Stimulated activated CD4-positive, alpha-beta T cell treated with anti-CD3 and anti-CD28 coated beads, Interleukin-12 subunit alpha, Interleukin-12 subunit beta, amount 100 ng/mL, for 48 hours (primary cell): ENCODE measurements around the gene PARVA.

ENCODE experiments used
- DNase-seq, 3 donors: peaks; one replicate each; pipeline ENCODE4 v3.0.0-alpha.2; 2020; ENCODE audit warnings: low read depth in 2 of 3, low spot score in 1 of 3

The PARVA gene

DNA sequence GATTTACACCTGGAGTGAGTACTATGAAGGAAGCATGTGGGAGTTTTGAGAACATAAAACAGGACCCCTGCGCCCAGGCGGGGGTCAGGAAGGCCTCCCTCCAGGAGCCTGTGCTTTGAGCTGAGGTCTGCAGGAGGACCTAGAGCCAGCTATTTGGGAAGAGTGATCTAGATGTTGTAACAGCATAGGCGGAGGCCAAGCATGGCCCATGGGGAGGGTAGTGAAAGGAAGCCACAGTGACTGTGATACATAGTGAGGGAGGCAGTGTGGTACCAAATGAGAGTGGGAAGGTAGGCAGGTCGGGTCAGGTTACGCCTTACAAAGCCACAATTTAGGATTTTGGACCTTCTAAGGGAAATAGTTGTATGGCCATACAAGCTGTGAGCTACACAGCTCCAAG lies 147.5 kb downstream of the PARVA start:
- DNase-seq: no peak

- DNase-seq: no peak
Measured at GRCh38 chr11:12525466-12526055, 148.2 kb downstream of the PARVA start.

DNA sequence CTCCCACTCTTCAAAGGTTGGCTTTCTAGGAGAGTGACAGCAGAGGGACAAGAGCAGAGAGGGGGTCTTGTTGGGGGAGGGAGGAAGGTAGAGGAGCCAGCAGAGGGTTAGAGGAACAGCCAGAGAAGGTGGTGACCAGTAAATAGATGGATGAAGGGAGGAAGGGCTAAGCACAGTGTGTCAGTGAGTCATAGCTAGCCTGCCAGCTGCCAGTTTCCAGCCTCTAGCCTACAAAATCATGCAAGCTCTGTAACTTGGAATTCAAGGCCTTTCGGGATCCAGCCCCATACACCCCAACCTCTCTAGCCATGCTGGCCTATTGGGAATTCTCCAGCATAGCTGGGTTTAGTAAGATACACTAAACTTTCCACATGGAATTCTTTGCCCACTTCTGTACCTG lies 149.4 kb downstream of the PARVA start:
- no peak for DNase-seq

DNA sequence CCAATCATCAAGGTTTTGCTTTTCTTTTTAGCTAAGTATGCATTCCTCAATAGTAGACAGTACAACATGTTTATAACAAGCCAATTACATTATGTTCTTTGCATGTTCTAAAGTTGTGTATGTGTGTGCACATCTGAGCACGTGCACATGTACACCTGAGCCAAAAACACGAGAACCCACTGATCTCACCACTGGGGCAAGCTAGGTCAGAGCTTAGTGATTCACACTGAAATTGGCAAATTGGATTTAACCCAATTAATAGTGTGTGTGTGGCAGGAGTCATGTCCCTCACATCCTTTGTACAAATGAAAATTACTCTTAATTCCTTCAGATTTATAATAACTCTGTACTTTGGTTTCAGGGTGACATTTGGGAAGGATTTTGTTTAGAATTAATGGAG lies 151.1 kb downstream of the PARVA start:
- DNase-seq: no peak

DNA sequence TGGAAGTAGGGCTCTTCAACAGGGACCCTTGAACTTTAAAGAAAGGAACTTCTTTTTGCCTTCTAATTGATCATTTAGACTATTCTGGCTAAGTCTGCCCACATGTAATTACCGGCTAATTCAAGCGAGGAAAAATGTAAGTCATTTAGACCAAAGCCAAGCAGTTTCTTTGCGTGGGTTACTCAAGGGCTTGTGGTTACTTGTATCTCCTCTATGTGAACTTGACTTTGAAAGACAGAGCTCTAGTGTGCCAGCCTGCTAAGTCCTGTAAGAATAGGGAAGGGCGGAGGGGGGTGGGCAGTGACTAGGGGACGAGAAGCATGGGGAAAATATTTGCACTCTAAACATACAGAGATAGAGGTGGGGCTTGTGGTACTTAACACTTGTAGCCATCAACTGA lies 151.7 kb downstream of the PARVA start:
- DNase-seq: no peak

DNA sequence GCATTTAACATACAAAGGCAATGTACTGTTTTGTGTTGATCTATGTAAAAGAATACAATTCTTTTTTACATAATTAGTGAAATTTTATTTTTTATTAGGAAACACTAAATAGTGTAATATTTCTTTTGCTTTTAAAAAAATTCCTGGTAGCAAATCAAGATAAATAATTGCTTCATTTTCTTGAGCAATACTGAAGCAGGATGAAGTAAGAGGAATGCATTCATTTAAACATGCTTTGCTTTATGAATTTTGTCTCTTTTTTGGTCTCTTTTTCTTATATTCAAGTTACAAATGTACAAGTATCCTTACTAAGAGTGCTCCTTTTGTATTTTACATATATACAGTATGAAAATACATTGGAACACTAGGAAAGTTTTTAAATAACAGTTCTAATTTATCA lies 152.4 kb downstream of the PARVA start:
- no peak for DNase-seq

DNA sequence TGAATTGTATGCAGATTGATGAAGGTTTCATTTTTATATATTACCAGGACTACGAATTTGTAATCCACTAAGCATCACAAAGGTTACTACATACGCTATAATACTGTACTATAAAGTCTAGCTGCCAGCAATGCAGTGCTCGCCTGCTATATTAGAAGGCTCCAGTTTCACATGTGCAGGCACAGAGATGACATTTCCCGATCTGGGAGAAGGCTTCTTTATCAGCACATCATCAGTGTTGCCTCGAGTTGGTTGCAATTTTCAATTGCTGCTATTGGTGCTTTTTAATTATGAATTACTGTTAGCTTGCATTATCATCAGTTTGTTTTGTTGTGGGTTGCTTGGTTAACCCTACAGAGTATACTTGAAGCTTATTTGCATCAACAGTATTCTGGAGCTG lies 153.6 kb downstream of the PARVA start:
- no peak for DNase-seq

DNA sequence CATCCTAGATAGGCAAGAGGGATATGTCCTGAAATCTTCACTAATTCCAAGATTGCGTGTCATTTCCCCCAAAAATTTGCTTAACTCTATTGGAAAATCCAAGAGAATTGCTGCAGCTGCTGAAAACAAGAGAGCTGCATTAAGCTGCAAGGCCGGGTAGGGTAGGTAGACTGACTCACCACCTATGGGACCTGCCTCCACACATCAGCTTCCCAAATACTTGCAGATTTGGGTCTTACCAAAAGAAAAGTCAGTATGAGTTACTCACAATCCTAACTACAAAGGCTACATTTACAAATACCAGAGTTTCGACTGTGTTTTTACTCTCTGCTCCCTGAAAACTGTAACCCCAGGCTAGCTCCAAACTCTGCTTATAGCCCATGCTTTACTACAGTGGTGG lies 154.3 kb downstream of the PARVA start:
- no peak for DNase-seq

DNA sequence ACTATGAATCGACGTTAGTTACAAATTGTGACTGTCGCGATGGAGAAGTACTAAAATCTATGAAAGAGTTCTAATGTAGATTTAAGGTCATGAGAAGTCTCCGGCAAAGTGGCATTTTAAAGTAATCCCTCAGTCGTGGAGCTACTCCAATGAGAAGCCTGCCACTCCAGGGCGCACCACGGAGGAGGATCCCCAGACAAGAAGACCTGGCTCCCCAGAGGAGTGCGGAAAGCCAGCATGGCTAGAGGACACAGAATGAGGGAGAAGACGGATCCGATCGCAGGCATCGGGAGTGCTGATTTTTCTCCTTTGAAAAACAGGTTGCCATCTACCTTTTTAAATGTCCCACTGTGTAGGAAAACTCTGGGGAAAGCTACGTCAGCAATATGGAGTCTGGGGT lies 155.2 kb downstream of the PARVA start:
- no peak for DNase-seq

GRCh38 chr11:12534549-12534948 lies 157.2 kb downstream of the PARVA start:
- DNase-seq: no peak

DNA sequence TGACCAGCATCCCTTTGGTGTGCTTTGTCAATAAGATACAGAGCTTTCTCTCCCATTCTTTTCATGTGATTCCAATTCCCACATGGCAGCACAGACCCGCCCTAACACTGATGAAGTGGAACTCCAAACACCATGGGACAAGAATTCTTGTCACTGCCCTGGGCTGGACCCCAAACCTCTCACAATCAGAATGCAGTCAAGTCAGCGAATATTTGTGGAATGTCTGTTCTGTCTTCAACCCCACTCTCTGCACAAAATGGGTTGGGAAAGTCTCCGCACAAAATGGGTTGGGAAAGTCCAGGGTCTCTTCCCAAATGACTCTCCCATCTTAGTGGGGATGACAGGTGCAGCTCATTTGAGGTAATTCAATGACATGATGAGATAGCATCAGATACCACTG lies 157.9 kb downstream of the PARVA start:
- DNase-seq: no peak

GRCh38 chr11:12536566-12536965 lies 159.2 kb downstream of the PARVA start:
- DNase-seq: no peak

DNA sequence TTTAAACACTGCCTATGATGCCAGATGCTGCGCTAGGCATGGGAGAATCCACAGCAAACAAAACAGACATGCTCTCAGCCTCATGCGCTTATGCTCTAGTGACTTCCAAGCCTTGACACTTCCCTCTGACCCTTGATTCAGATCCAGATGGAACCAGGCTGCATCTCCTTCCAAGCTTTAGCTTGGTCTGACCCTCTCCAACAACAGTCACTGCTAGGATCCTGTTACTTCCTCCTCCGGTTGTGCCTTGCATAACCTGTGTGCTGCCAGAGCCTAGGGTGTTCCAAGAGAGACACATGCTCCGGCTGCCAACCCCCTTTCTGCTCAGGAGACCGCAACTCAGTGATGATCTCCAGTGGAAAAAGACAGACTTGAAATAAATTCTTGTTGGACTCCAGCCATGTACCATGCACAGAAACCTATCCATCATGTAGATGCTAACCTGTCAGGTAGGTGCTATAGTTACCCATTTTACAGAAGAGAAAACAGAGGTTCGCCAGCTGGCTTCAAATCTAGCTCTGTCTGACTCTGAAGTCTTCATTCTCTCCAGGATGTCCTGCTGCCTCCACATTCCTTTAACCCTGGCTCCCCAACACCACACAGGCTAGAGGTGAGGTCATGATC lies 160.5 kb downstream of the PARVA start:
- no peak for DNase-seq

GRCh38 chr11:12538889-12539421 lies 161.6 kb downstream of the PARVA start:
- DNase-seq: no peak

DNA sequence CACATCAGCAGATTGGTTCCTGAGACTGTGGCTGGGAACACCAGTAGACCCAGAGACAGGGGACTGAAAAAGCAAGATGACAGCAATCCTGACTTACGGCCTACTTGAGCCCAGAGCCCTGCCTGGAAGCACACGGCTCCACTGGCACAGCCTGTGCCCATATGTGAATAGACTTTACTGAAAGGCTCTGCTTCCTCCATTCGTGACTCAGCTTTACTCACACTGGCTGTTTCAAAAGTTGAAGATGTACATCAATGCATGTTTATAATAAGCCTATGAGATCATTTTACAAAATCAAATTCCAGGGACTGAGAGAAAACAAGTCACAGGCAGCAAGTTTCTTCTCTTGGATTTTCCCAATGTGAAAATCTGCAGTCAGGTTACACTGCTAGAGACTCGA lies 162.2 kb downstream of the PARVA start:
- no peak for DNase-seq

DNA sequence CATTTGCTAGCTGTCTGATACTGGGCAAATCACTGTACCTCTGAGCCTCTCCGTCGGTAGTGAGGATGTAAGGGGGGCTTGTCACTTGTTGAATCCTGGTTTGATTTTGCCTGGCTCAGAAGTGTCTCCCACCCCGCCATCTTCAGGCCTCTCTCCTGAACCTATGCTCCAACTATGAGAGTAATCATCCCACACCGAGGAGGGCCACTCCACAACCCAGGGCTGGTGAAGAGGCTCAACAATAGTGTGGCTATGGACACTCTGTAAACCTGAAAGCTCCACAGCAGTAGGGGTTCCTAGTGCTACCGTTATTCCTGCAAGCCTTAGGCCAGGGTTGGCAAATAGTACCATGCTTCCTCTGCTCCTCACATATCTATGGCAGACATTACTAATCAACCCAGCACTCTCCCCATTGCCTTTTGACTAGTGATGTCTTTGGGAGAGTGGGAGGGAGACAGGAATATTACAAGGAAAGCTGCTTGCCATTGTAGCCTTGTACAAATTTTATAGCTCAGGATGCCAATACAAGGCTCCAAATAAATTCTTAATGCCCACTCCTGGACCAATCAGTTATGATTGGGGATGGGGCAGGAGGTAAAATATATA lies 162.8 kb downstream of the PARVA start:
- DNase-seq: no peak

- DNase-seq: no peak
Measured at GRCh38 chr11:12540913-12541582, 163.7 kb downstream of the PARVA start.

GRCh38 chr11:12541583-12542151 lies 164.3 kb downstream of the PARVA start:
- no peak for DNase-seq

DNA sequence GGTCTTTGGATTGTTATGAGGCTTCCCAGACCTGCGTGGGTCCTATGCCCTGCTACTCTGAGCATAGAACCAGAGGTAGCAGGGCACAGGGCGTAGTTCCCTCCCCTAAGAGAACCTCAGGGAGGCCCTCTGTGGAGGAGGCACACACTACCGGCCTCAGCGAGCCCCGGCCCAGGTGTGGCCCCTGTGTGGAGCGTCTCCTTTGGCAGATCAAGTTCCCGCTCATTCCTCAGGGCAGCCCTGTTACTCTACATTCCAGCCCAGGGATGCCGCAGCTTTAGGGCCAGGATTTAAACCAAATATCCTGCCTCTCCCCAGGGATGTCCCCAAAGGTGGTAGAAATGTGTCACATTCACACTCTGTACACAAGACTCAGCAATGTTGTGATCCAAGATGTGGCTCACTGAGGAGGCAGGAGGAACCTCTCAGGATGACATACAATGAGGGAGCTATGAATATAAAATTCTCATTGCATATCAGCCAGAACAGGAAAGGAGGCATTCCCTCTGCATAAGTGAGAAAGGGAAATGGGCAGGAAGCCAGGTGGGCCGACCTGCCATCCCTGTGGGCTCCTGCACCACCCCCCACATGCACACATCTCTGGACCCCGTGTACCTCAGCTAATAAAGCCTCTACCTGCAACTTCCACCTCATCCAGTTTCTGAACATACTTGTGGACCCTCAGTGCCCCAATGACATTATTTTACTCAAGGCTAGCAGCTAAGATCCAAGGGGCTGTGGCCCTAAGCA lies 165.0 kb downstream of the PARVA start:
- no peak for DNase-seq

DNA sequence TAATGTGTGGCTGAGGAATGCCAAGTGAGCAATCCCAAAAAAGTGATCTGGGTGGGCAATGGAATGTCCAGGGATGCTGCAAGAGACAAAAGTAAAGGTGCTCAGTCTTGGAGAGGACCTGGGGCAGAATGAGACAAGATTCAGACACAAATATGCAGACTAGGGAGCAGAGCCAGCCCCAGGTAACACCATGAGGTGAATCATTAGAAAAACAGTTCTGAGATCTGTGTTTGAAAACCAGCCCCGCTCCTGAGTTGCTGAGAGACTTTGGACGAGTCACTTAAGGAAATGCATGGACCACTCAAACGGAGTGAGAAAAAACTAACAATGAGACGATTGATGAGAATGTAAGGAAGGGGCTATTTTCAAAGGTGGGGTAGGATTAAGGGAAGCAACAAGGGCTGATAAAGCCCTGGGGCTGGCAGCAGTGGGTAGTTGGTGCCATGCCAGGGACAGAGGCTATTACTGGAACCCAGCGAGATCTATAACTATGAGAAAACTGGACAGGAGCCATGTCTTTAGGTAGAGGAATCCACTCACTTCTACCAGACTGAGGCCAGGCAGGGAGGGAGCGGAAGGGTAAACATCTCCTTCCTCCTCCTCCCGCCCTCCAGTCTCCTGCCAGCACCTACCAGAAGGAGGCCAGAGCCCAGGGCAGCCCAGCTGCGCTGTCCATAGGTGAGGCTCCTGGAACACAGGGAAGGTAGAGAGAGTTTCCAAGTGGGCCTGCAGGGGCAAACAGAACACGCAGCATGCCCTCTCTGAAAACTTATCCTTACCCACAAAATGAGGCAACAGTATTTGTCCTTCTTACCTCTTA lies 166.4 kb downstream of the PARVA start:
- no peak for DNase-seq
